ENCODE results near the gene ASB6.
A peak's percentile ranks its signal among the peaks of the same experiment; 100 is the strongest.

ASB6 gene

DNA sequence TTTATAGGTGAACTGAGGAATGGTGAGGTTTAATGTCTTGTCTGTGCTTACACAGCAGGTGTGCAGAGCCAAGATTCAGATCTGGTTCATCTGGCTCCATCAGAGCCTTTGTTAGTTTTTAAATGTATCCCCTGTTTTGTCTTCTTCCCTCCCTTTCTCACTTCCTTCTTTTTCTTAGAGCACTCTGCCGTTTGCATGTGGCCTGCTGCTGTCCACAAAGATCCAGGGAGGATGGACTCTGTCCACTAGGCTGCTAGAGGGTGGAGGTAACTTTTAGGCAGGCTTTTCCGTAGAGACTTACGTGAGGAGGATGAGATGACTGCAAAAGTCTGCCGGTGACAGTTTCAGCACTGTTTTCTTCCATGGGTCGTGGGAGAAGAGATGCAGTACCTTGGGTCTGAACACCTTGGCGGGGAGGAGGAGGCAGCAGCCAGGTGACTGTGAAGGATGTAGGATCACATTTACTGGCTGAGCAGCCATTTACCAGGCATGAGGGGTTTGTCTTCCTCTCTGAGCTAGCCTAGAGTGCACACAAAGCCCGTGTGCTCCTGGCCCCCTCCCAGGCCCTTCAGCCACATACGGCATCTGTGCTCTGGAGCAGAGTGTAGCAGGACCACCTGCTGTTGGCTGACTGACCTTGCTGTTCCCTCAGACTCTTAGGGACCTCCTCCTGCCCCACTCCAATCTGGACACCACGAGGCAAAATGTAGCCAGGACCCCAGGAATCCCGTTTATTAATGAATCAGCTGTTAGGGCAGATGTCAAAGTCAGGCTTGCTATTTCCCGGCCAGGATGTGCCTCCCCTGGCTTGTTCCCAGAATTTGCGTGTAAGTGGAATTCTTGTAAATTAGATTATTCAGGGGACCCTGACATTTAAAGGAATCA, 14.2 kb downstream of the ASB6 start:
- DNase-seq (ENCODE audit: low read depth in 2 of 3, low spot score in 1 of 3): no peak

- peak in 1 of 3 donors; percentile 22 for DNase-seq (ENCODE audit: low read depth in 2 of 3, low spot score in 1 of 3)
Observed at GRCh38 chr9:129626625-129627284, 15.2 kb downstream of the ASB6 start.

DNA sequence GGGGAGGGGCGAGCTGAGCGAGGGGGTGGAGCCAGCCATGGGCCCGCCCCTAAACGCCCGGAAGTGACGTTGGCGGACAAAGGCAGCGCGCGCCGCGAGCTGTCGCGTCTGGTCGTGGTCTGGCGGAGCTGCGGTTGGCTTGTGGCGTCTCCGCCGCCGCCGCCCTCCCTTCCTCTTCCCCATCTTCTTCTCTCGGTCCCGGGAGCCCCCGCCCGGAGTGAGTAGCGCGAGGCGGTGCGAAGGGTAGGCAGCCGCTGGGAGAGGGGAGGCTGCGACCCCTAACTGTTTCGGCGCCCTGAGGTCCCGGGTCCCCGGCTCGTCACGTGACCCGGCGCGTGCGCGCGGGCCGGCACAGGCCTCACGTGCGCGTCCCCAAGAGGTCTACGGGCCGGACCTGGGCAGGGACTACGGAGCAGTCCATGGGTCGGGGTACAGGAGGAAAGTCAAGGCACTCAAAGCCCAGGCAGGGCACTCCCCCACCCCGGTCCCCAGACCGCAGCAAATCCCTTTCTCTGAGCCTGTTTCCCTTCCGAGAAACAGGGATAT, 15.8 kb downstream of the ASB6 start, which contains the start of gene NTMT1:
NTMT1 (plus strand) TSS at position 85 of the 546 bp plus-strand sequence. CDS start 6,541 bp downstream, outside the sequence.
- DNase-seq (ENCODE audit: low read depth in 2 of 3, low spot score in 1 of 3): peak; percentile 81 to 93 (median 82)

DNA sequence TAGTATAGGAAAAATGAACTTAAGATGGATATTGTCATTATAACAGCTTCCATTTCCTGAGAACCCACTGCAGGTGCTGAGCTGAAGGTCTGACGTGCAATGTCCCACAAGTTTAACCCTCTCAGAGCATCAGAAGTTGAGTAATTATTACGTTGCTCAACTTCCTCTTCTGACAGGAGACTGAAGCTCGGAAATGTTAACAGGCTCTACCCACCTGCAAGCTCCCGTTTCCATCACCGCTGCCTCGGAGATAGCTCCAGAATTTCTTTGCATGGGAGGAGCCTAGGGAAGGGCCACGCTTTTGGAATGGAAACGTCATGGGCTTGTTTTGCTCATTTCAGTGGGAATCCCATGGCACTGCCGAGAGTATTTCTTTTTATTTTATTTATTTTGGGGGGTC, 17.0 kb downstream of the ASB6 start:
- no peak for DNase-seq (ENCODE audit: low read depth in 2 of 3, low spot score in 1 of 3)

DNA sequence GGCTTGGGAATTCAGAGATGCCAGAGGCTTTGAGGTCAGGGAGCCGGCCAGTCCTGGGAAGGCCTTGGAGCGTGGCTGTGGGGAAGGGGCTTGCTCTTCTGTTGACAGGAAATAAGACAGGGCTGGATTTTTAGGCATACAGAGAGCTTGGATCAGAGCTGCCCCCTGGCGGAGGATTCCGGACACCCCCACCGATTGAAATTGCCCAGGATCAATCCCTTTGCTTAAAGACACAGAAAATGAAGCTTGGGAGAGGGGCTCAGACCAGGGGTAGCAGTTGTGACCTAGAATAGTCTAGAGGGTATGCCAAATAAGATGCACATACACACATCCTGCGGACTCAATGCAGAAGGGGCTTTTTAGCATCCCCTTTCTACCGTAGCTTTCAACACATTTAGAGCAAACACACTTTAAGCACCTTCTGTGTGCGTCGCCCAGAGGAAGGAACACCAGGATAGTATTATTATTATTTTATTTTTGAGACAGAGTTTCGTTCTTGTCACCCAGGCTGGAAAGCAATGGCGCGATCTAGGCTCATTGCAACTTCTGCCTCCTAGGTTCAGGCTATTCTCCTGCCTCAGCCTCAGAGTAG, 17.7 kb downstream of the ASB6 start:
- DNase-seq (ENCODE audit: low read depth in 2 of 3, low spot score in 1 of 3): peak; percentile 48 to 74 (median 66)

GRCh38 chr9:129623331-129623730, 18.6 kb downstream of the ASB6 start:
- no peak for DNase-seq (ENCODE audit: low read depth in 2 of 3, low spot score in 1 of 3)

GRCh38 chr9:129620669-129621295, 21.2 kb downstream of the ASB6 start, which contains the start of gene C9orf50:
TSS of gene C9orf50 (minus strand) at chr9:129621101. CDS start at chr9:129620574, 527 bp downstream.
- no peak for DNase-seq (ENCODE audit: low read depth in 2 of 3, low spot score in 1 of 3)

DNA sequence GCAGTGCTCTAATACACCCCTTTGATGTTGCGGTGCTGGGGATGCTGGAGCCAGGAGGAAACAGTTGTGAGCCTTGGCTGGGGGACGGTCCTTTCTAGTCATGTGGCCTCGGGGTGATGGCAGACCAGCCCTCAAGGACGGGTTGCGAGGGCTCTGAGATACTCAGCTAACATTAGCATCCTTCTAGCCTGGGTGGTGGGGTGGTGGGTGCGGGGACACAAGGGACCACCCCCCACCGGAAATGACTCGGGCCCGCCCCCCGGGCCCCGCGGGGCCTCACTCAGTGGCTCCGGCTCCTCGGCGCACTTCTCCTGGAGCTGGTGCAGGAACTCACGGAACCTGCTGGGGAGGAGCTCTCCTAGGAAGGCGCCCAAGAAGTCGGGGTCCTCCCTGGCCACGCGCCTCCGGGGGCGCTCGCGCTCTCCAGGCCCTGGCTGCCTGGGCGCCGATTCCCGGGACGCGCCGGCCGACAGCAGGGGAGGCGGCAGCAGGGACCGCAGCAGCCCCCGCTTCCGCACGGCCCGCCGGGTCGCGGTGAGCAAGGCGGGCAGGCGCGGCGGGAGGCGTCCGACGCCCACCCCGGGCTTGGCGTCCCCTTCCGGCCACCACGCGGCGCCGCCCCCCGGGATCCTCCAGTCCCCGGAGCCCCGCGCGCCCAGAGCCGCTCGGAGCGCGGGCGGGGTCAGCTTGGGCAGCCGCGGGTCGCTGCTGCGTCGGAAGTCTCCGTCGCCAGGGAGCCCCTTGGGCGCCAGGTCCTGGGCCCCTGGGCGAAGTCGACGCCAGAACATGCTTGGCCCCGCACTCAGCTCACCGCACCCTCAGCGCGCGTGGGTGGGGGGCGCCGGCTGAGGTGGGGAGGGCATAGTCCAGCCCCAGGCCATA, 21.9 kb downstream of the ASB6 start:
- DNase-seq (ENCODE audit: low read depth in 2 of 3, low spot score in 1 of 3): no peak

DNA sequence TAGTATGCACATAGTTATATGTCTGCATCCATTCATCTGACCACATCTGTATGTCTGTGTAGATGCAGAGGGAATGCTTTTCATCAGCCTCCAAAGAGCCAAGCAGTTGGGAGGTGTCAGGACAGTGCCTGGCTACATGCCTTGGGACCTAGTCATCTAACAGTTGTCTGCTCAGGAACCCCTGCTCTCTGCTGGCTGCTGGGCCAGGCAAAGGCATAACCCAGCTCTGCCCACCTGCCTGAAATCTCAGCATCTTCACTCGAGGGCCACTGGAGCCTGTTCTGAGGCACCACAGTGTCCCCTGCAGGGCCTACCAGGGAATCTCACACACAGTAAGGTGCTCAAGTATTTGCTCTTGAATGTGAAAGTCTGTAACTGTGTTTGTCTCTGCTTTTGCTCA, 24.8 kb downstream of the ASB6 start:
- DNase-seq (ENCODE audit: low read depth in 2 of 3, low spot score in 1 of 3): no peak

- no peak for DNase-seq (ENCODE audit: low read depth in 2 of 3, low spot score in 1 of 3)
Observed at GRCh38 chr9:129615407-129616285, 26.3 kb downstream of the ASB6 start.

- no peak for DNase-seq (ENCODE audit: low read depth in 2 of 3, low spot score in 1 of 3)
Observed at GRCh38 chr9:129614932-129615331, 27.0 kb downstream of the ASB6 start.

- no peak for DNase-seq (ENCODE audit: low read depth in 2 of 3, low spot score in 1 of 3)
Observed at GRCh38 chr9:129613520-129614175, 28.3 kb downstream of the ASB6 start.

GRCh38 chr9:129612815-129613519, 29.0 kb downstream of the ASB6 start:
- DNase-seq (ENCODE audit: low read depth in 2 of 3, low spot score in 1 of 3): no peak

DNA sequence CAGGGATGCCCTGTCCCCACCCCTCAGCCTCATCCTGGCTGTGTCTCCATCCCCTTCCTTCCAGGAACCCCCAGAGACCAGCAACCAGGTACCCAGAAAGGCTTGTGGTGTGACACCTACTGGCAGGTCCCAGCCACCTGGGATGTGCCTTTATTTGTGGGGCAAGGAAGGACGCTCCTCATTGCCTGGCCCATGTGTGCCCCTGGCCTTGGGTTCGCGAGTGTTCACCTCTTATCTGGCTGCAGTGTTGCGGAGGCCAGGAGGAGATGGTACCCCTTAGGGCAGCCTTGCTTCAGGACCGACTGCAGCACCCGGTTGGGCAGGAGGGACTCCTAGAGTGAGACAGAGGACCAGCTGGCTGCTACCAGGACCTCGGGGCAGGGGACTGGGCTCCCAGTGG, 29.8 kb downstream of the ASB6 start:
- DNase-seq (ENCODE audit: low read depth in 2 of 3, low spot score in 1 of 3): no peak

GRCh38 chr9:129611307-129611800, 30.6 kb downstream of the ASB6 start:
- no peak for DNase-seq (ENCODE audit: low read depth in 2 of 3, low spot score in 1 of 3)

DNA sequence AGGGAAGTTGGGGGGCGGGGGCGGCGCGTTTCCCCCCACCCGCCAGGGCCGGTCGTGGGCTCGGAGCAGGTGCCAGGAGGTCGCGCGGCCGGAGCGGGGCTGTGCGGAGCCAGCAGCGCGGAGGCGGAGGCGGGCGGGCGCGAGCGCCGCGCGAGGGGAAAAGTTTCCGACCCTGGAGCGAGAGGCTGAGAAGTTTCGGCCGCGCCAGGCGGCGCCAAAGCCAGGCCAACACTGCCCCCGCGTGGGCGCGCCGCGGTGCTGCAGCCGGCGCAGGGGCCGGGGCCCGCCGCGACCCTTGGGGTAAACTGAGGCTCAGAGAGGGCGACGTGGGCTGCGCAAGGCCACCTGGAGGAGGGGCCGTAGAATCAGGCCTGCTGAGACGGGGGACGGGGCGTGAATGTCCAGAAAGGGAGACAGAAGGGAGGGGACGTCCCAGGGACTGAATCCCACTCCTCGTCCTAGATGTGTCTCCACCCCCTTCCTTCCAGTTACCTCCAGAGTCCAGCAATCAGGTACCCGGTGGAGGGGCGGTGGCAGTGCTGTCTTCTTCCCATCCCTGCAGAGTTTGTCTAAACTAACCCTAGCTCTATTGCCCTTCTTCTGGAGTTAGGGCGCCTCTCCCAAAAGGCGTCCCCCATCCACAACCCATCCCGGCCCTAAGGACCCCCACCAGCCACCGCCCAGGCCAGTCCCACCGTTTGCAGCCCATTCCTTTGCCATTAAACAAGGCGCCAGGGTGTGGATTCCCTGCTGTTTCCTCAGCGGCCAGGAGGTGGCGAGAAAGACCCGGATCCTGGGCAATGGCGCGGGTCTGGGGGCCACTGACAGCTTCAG, 31.3 kb downstream of the ASB6 start:
- DNase-seq (ENCODE audit: low read depth in 2 of 3, low spot score in 1 of 3): peak; percentile 59 to 79 (median 66)

GRCh38 chr9:129610213-129610472, 31.8 kb downstream of the ASB6 start:
- no peak for DNase-seq (ENCODE audit: low read depth in 2 of 3, low spot score in 1 of 3)
